Naive thymus-derived CD8-positive, alpha-beta T cell (primary cell): Measurements from ENCODE around the gene TWIST1. TPM values are rescaled to one million over a fixed set of nuclear protein-coding genes. Genes with fewer than 3 reads are reported as not detected.

Experiments used
- ATAC-seq, 2 donors: fragments of 150-1000 bp; cut with Tn5 transposase in 1 of 2; sonication (Bioruptor Pico), chemical (Tn5 transposase) in 1 of 2; 1 replicate in 1 of 2; 2 replicates in 1 of 2; pipeline ENCODE4 v1.10.0; 2021; ENCODE audit warnings: mild to moderate bottlenecking in 2 of 2, moderate library complexity in 2 of 2
- POLR2A ChIA-PET: fragments of 350-600 bp; sonication (Branson Sonifier 250); formaldehyde crosslinking; loops from one replicate; lab custom pipeline; 2021; ENCODE audit warnings: antibody characterized with exemption; lab: Charles Lee
- DNase-seq, 10 donors: peaks; one replicate each; pipeline versions ENCODE4 v3.0.0 to v3.0.0-alpha.2; 2020 to 2022
- H3K27ac Mint-ChIP-seq, 10 donors: one replicate each; pipeline ENCODE4 v1.8.0; 2020 to 2022; ENCODE audit warnings: mild to moderate bottlenecking in 10 of 10, mixed read lengths in 10 of 10, moderate library complexity in 4 of 10, inconsistent platforms in 1 of 10
- H3K27me3 Mint-ChIP-seq, 5 donors: one replicate each; pipeline ENCODE4 v1.8.0; 2021 to 2022; ENCODE audit warnings: mixed read lengths in 5 of 5
- H3K36me3 Mint-ChIP-seq, 3 donors: one replicate each; pipeline ENCODE4 v1.8.0; 2020 to 2022; ENCODE audit warnings: mixed read lengths in 3 of 3, mild to moderate bottlenecking in 2 of 3, inconsistent platforms in 1 of 3
- H3K4me1 Mint-ChIP-seq, 4 donors: one replicate each; pipeline ENCODE4 v1.8.0; 2021 to 2022; ENCODE audit warnings: mixed read lengths in 4 of 4
- H3K4me3 Mint-ChIP-seq, 10 donors: one replicate each; pipeline ENCODE4 v1.8.0; 2020 to 2022; ENCODE audit warnings: mild to moderate bottlenecking in 10 of 10, mixed read lengths in 10 of 10, moderate library complexity in 6 of 10, inconsistent platforms in 1 of 10
- H3K9me3 Mint-ChIP-seq, 9 donors: one replicate each; pipeline ENCODE4 v1.8.0; 2020 to 2022; ENCODE audit warnings: mixed read lengths in 9 of 9, mild to moderate bottlenecking in 3 of 9, inconsistent platforms in 1 of 9, moderate library complexity in 1 of 9
- polyA plus RNA-seq, 3 donors: library from polyadenylated mRNA; unstranded; fragments of 300-500 nt; fragmentation: Illumina TruSeq; gene quantifications; one replicate each; pipeline ENCODE4 v1.2.3, GENCODE V29; 2021
- total RNA-seq, 8 experiments: library from RNA in 2 of 8; stranded (reverse) in 2 of 8; gene quantifications; one replicate each; pipeline ENCODE4 v1.2.3 and lab custom pipeline; 2021 to 2026

TWIST1 gene
- not detected for total RNA-seq
- not detected for polyA plus RNA-seq
- total RNA-seq (lab: John Stamatoyannopoulos, UW), result 0 to 0.08 (median 0) reads per million in 6 experiments

- peak within 1 kb of the TSS in 2 of 10 donors; percentile 45 to 58 for H3K4me3 Mint-ChIP-seq
- H3K27ac Mint-ChIP-seq, result no peak within 1 kb of the TSS
- H3K9me3 Mint-ChIP-seq, result peaks cover 0 to 13% (median 3%) of the 10 kb centered on the region in 9 donors
- ATAC-seq, result no peak
- H3K27me3 Mint-ChIP-seq, result peaks cover 24 to 80% (median 54%) of the 10 kb centered on the region in 5 donors
- peaks cover 0 to 4% (median 0%) of the 10 kb centered on the region in 3 donors for H3K36me3 Mint-ChIP-seq
- POLR2A ChIA-PET, result no interaction called here
- DNase-seq, result no peak
- peaks cover 0 to 6% (median 2%) of the 10 kb centered on the region in 4 donors for H3K4me1 Mint-ChIP-seq
Observed at GRCh38 chr7:19117091-19117869, at the start of gene TWIST1. TSS of gene TWIST1 (minus strand) at chr7:19117636. CDS start at chr7:19117321, 315 bp downstream.

DNA sequence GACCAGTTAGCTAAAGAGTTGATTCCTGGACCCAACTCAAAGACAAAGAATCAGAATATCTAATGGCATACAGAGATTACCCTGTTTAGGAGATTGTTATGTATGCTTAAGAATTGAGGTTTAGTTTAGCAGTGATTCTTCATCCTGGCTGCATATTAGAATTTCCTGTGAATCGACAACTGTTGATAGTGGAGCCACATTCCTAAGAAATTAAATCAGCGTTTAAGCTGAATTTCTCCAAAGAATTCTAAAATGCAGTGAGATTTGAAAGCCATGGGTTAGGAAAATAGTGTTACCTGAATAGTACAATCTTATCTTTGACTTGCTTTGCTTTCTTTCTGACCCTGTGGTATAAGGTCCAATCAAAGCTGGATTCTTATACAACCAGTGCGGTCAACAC lies 44.2 kb upstream of the TWIST1 start:
- no peaks in the 10 kb centered on the region for H3K27me3 Mint-ChIP-seq
- no peaks in the 10 kb centered on the region for H3K4me1 Mint-ChIP-seq
- no peak overlapping the region for H3K4me3 Mint-ChIP-seq
- POLR2A ChIA-PET, result no interaction called here
- DNase-seq (no peak), ATAC-seq (no peak)
- H3K27ac Mint-ChIP-seq, result no peak overlapping the region
- H3K36me3 Mint-ChIP-seq, result no peaks in the 10 kb centered on the region
- H3K9me3 Mint-ChIP-seq, result peaks cover 0 to 12% (median 2%) of the 10 kb centered on the region in 9 donors

DNA sequence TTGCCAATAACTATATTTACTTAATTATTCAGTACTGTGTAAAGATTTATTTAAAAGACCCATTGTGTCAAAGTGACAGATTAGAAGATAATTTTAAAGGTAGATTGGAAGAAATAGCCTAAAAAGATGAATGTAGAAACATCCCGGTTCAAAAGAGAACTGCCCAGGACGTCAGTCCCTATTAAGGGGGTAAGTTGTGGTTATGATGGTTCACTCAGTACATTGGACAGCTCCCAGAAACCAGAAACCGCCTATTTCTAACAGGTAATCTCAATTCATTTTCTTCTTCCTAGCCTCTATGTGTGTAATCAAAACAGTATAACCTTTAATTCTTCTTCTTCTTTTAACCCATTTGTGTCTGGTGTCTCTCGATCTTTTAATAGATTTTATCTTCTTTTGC lies 29.3 kb upstream of the TWIST1 start:
- Mint-ChIP-seq H3K36me3 (peaks cover 0 to 5% (median 0%) of the 10 kb centered on the region in 3 donors), H3K27ac (no peak overlapping the region), H3K4me3 (no peak overlapping the region), H3K27me3 (peaks cover 19 to 57% (median 34%) of the 10 kb centered on the region in 5 donors), H3K4me1 (no peaks in the 10 kb centered on the region), H3K9me3 (peaks cover 1 to 32% (median 7%) of the 10 kb centered on the region in 9 donors)
- no peak for DNase-seq
- POLR2A ChIA-PET, result no interaction called here
- ATAC-seq, result no peak

DNA sequence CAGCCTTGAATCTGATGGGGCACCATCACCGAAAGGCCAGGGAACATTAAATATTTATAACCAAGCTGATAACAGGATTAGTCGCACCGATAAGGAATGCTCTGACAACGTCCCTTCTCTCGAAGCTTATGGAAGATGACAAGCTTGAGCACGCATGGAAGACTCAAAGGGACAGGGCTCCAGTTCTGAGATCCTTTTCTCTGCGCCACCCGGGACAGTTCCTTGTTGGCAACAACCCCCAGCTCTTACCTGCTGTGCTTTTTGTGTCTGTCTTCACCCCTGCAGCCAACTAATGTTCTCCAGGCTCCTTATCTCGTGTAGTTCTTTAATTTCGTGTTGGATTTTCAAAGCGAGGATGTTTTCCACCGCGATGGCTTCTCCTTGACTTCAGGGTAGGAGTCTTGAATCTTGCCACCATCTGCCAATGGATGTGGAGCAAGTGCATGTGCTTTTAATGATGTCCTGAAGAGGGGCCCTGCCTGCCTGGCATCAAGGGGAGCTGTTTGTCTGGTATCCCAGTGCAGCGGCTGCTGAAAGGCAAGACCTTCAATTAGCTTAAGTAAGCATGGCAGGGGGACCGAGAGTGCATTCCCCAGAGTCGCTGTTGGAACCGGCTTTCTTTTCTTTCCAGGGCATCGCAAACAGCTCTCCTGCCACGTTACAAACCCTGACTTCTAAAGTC lies 28.1 kb upstream of the TWIST1 start:
- no peak overlapping the region for H3K27ac Mint-ChIP-seq
- H3K27me3 Mint-ChIP-seq, result peaks cover 19 to 65% (median 34%) of the 10 kb centered on the region in 5 donors
- no peaks in the 10 kb centered on the region for H3K4me1 Mint-ChIP-seq
- ATAC-seq (no peak), DNase-seq (no peak)
- H3K36me3 Mint-ChIP-seq, result peaks cover 0 to 5% (median 0%) of the 10 kb centered on the region in 3 donors
- H3K9me3 Mint-ChIP-seq, result peaks cover 0 to 24% (median 7%) of the 10 kb centered on the region in 9 donors
- H3K4me3 Mint-ChIP-seq, result no peak overlapping the region
- POLR2A ChIA-PET, result no interaction called here

GRCh38 chr7:19144661-19145433 lies 27.4 kb upstream of the TWIST1 start, which contains the start of gene FERD3L:
TSS of gene FERD3L (minus strand) at chr7:19145421. CDS start at chr7:19145362, 59 bp downstream.
- Mint-ChIP-seq H3K27ac (no peak within 1 kb of the TSS), H3K36me3 (peaks cover 0 to 5% (median 0%) of the 10 kb centered on the region in 3 donors), H3K9me3 (peaks cover 0 to 23% (median 7%) of the 10 kb centered on the region in 9 donors), H3K4me3 (no peak within 1 kb of the TSS), H3K4me1 (no peaks in the 10 kb centered on the region), H3K27me3 (peaks cover 19 to 65% (median 34%) of the 10 kb centered on the region in 5 donors)
- ATAC-seq (no peak), DNase-seq (no peak)
- POLR2A ChIA-PET, result no interaction called here

GRCh38 chr7:19143881-19144574 lies 26.6 kb upstream of the TWIST1 start:
- Mint-ChIP-seq H3K27ac (no peak overlapping the region), H3K4me1 (no peaks in the 10 kb centered on the region), H3K27me3 (peaks cover 19 to 65% (median 34%) of the 10 kb centered on the region in 5 donors), H3K4me3 (no peak overlapping the region), H3K9me3 (peaks cover 0 to 23% (median 7%) of the 10 kb centered on the region in 9 donors), H3K36me3 (peaks cover 0 to 5% (median 0%) of the 10 kb centered on the region in 3 donors)
- ATAC-seq, result no peak
- DNase-seq, result no peak
- POLR2A ChIA-PET, result no interaction called here

DNA sequence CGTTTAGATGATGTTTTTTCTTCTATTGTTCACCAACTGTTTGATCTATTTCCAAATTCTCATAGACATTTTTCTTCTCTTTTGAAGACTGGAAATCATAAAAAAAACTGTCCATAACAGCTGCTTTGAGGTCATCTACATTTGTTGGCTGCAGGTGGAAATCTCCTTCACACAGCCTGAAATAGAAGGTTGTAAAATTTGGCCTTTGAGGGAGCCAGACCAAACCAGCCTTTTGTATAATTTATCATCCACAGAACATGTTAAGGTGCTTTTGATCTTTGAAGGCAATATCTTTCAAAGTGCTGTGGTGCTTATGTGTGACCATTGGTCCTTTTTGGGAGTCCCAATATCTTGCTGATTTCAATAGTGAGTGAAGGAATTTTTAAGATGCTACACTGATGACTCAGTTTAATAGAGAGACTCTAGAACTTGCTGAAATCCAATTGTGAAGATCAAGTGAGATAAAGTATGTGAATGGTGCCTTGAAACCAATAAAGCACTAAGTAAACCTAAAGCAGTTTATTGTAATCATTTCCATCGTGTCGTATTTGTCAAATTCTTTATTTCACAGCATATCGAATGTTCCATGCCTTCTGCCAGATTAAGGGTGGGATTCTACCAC lies 22.4 kb upstream of the TWIST1 start:
- Mint-ChIP-seq H3K4me3 (no peak overlapping the region), H3K27me3 (peaks cover 10 to 37% (median 20%) of the 10 kb centered on the region in 5 donors), H3K27ac (no peak overlapping the region), H3K4me1 (no peaks in the 10 kb centered on the region), H3K36me3 (no peaks in the 10 kb centered on the region), H3K9me3 (peaks cover 0 to 12% (median 3%) of the 10 kb centered on the region in 9 donors)
- DNase-seq (no peak), ATAC-seq (no peak)
- POLR2A ChIA-PET, result no interaction called here

DNA sequence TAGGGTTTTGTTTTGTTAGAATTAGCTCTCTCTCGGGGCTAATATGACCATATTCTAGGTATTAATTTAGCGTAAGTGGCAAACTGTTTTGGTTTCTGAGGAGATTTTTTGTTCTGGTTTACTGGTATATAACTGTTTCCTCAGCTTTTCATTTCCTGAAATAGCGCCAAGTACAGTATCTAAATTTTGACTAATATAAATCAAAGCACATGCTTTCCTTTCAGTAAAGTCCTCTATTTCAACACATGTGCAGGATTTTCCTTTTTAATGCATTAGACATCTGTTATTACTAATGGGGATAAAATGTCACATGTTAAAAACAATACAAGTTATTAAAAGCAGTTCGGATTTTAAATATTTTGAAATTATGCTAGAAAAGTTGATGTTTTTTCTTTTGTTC lies 16.4 kb upstream of the TWIST1 start:
- peaks cover 0 to 6% (median 2%) of the 10 kb centered on the region in 9 donors for H3K9me3 Mint-ChIP-seq
- H3K27me3 Mint-ChIP-seq, result peaks cover 0 to 9% (median 2%) of the 10 kb centered on the region in 5 donors
- ATAC-seq (no peak), DNase-seq (no peak)
- no peaks in the 10 kb centered on the region for H3K36me3 Mint-ChIP-seq
- H3K4me3 Mint-ChIP-seq, result no peak overlapping the region
- H3K27ac Mint-ChIP-seq, result no peak overlapping the region
- no peaks in the 10 kb centered on the region for H3K4me1 Mint-ChIP-seq
- POLR2A ChIA-PET, result no interaction called here

DNA sequence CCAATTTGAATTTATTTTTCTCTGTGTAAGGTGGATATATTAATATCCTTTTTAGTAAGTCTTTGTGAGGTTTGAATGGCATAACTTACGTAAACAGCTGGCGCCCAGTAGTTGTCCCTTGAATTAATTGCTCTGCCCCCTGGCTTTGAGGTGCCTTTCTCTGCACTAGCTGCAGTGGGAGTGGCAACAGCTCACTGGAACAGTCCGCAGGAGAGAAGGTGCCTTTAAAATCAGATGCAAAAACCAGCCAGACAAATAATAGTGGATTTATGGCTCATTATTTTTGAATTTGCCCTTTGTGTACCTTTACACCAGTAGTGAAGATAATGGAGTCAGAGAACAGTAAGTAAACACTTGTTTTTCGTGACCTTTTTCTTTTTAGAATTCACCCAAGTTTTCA lies 16.0 kb upstream of the TWIST1 start:
- DNase-seq (no peak), ATAC-seq (no peak)
- Mint-ChIP-seq H3K36me3 (no peaks in the 10 kb centered on the region), H3K9me3 (peaks cover 0 to 6% (median 2%) of the 10 kb centered on the region in 9 donors), H3K27me3 (peaks cover 0 to 10% (median 2%) of the 10 kb centered on the region in 5 donors), H3K27ac (no peak overlapping the region), H3K4me3 (no peak overlapping the region), H3K4me1 (no peaks in the 10 kb centered on the region)
- POLR2A ChIA-PET, result no interaction called here

GRCh38 chr7:19128856-19129255 lies 11.4 kb upstream of the TWIST1 start:
- H3K9me3 Mint-ChIP-seq, result peaks cover 0 to 5% (median 2%) of the 10 kb centered on the region in 9 donors
- no peak for DNase-seq
- H3K27ac Mint-ChIP-seq, result no peak overlapping the region
- H3K27me3 Mint-ChIP-seq, result peaks cover 0 to 17% (median 2%) of the 10 kb centered on the region in 5 donors
- no peak overlapping the region for H3K4me3 Mint-ChIP-seq
- ATAC-seq, result no peak
- no peaks in the 10 kb centered on the region for H3K4me1 Mint-ChIP-seq
- POLR2A ChIA-PET, result no interaction called here
- H3K36me3 Mint-ChIP-seq, result no peaks in the 10 kb centered on the region

DNA sequence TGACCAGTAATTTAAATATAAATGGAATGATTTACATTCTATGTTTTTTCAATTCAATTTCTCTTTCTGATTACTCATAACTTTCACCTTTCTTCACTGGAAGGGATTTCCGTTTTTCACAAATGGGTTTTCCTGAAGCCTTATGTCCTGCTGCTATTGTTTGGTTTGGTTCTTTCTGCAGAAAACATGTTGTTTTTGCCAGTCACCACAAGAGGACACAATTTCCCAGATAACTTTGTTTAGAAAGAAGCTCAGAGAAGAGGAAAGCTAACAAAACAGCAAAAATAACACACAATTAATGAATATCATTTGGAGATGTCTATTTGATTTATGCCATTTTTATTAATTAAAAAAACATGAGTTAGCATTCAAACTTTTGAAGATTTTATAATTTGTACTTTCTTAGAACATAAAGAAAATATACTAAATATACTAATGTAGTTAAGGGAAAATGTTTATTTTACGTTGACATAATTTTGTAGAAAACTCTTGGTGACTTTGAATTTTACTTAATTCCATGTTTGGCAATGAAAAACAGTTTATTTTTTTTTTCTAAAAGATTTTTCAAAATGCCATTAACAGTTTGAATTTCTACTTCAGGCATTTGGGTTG lies 4.6 kb upstream of the TWIST1 start:
- H3K4me3 Mint-ChIP-seq, result no peak overlapping the region
- peaks cover 14 to 61% (median 33%) of the 10 kb centered on the region in 5 donors for H3K27me3 Mint-ChIP-seq
- H3K36me3 Mint-ChIP-seq, result peaks cover 0 to 9% (median 0%) of the 10 kb centered on the region in 3 donors
- peaks cover 0 to 2% (median 0%) of the 10 kb centered on the region in 4 donors for H3K4me1 Mint-ChIP-seq
- DNase-seq (no peak), ATAC-seq (no peak)
- H3K9me3 Mint-ChIP-seq, result peaks cover 0 to 10% (median 4%) of the 10 kb centered on the region in 9 donors
- POLR2A ChIA-PET, result no interaction called here
- H3K27ac Mint-ChIP-seq, result no peak overlapping the region
